GM18909 (cell line): ENCODE results near the gene RHD.
"Not testable (repeated sequence)": the region's sequence is repeated elsewhere in the genome, so short reads cannot be mapped to it uniquely, and the experiment has no call there.

Experiments used
- ATAC-seq: cut with Tn5 transposase; IDR thresholded peaks from one replicate; pipeline ENCODE4 v1.9.1; 2021; ENCODE audit warnings: mild to moderate bottlenecking; ENCODE audit not compliant: unreplicated experiment, poor library complexity

Gene RHD

DNA sequence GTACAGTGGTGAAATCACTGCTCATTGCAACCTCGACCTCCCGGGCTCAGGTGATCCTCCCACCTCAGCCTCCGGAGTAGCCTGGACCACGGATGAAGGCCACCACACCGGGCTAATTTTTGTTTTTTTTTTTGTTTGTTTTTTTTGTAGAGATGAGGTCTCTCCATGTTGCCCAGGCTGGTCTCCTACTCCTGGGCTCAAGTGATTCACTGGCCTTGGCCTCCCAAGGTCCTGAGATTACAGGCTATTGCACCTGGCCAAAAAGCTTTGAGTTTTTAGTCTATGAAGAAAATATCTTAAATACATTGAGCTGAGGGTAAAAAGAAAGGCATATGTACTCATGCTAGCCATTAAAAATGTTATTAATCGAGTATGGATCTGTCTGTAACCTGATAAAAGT is 69.4 kb downstream of the RHD start:
- ATAC-seq = no peak

GRCh38 chr1:25342846-25343245 is 70.5 kb downstream of the RHD start:
- ATAC-seq = no peak

DNA sequence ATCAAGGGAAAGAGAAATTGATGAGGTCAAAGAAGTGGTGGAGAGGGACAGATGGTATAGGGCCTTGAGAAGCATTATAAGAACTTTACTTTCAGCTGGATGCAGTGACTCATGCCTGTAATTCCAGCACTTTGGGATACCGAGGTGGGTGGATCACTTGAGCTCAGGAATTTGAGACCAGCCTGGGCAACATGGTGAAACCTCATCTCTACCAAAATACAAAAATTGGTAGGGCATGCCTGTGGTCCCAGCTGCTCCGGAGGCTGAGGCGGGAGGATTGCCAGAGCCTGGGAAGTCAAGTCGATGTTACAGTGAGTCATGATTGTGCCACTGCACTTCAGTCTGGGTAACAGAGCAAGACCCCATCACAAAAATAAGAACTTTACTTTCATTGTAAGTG is 71.6 kb downstream of the RHD start:
- ATAC-seq = no peak

DNA sequence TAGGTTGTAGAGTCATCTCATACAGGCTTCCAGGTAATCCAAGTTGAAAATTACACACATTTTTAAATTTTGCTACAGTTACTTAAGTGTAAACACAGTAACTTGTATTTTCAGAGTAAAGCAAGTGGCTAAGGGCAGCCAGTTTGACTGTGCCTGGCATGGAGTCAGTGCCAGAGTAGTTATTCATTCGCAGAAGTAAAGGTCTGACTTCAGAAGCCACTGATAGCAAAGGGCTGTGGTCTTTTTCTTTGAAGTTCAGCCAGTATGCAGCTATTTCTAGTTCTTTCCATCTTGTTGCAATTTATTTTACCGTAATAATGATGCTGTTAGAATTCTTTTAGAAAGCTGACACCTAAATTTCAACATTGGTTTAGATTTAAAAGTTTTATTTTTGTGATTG is 75.2 kb downstream of the RHD start:
- no peak for ATAC-seq

DNA sequence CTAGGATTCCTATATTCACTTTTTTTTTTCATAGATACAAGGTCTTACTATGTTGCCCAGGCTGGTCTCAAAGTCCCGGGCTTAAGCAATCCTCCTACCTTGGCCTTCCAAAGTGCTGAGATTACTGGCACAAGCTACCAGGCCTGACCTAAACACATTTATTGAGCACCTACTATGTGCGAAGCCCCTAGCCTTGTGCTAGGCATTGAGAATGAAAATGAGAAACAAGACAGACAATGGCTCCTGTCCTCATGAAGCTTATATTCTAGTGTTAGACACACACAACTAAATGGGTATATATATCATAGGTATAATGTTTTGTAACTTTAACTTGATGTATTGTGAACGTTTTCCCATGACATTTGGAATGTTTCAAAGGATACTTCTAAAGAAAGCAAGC is 77.3 kb downstream of the RHD start:
- ATAC-seq = no peak

GRCh38 chr1:25355841-25356395 is 83.6 kb downstream of the RHD start:
- no peak for ATAC-seq

GRCh38 chr1:25356441-25356840 is 84.1 kb downstream of the RHD start:
- ATAC-seq = no peak

- no peak for ATAC-seq
Measured at GRCh38 chr1:25356848-25357247, 84.5 kb downstream of the RHD start.

- no peak for ATAC-seq
Measured at GRCh38 chr1:25360596-25361581, 88.6 kb downstream of the RHD start.

DNA sequence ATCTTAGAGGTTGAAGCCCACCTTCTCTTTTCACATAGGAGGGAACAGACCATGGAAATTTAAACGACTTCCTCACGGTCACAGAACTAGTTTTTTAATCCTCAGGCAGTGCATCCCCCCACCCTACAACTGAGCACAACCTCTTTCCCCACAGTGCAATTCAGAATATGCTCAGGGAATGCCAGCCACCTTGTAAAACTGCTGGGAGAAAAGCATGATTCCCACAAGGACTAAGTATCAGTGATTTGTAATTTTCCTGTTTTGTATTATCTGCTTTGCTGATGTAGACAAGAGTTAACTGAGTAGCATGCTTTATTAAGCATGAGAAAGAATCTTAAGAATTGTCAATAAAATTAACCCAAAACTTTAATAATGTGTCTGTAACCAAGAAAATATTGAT is 89.6 kb downstream of the RHD start:
- no peak for ATAC-seq

DNA sequence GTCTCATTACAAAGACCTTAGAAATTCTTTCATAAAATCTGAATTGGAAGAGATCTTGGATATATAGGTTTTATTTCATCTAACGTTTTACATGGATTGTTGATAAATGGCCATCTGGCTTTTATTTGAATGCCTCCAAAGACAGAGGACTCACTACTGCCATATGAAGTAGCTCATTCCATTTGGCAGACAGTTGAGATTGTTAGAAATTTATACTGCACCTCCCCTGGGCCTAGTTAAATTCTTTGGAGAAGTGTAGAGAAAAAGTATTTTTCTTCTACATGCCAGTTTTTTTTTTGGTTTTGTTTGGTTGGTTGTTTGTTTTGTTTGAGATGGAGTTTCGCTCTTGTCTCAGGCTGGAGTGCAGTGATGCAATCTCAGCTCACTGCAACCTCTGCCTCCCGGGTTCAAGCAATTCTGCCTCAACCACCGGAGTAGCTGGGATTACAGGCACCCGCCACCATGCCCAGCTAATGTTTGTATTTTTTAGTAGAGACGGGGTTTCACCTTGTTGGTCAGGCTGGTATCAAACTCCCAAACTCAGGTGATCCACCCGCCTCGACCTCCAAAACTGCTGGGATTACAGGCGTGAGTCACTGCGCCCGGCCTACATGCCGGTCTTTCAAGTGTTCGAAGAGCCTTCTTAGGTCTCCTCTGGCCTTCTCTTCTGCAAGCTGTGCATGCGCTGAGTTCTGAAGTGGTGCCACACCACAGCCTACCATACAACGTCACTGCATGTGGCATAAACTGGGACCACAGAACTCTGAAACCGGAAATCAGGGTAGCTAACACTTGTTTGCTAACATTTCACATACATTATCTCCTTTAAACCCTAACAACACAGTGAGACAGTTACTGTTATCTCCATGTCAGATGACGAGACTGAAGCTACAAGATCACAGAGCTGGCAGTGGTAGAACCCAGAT is 90.6 kb downstream of the RHD start:
- ATAC-seq = not testable (repeated sequence)

- no peak for ATAC-seq
Measured at GRCh38 chr1:25369241-25369640, 96.9 kb downstream of the RHD start.

DNA sequence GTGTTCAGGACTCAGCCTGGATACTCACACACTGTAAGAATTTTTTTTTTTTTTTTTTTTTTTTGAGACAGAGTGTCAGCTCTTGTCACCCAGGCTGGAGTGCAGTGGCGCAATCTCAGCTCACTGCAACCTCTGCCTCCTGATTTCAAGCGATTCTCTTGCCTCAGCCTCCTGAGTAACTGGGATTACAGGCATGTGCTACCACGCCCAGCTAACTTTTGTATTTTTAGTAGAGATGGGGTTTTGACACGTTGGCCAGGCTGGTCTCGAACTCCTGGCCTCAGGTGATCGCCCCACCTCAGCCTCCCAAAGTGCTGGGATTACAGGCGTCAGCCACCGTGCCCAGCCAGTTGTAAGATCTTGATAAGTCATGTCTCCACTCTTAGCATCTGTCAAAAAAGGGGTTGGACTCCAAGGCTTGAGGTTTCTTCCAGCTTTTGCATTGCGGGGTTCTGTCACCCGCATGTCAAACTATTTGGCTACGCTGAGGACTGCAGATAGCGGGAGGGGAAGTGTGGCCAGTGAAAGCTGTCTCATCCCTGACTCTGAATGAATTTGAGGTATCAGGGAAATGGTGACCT is 97.5 kb downstream of the RHD start:
- not testable (repeated sequence) for ATAC-seq

GRCh38 chr1:25371757-25372156 is 99.4 kb downstream of the RHD start:
- not testable (repeated sequence) for ATAC-seq

GRCh38 chr1:25378367-25378766 is 106.1 kb downstream of the RHD start:
- ATAC-seq = not testable (repeated sequence)
